Loucy (cell line): ENCODE measurements around the gene PDIA4.

ENCODE experiments used
- CTCF ChIP-seq: fragments of 200-600 bp; sonication (generic); conservative IDR thresholded peaks from 2 replicates; pipeline ENCODE4 v1.5.1; 2014; ENCODE audit warnings: mild to moderate bottlenecking, antibody characterized with exemption, low read length
- EZH2phosphoT487 ChIP-seq: fragments of 200-600 bp; IDR thresholded peaks from 2 replicates; pipeline ENCODE4 v1.6.1; 2018; ENCODE audit warnings: antibody characterized with exemption, mild to moderate bottlenecking, moderate library complexity, borderline replicate concordance

- TF ChIP-seq EZH2phosphoT487, result no peak
- TF ChIP-seq CTCF, result no peak
Measured at GRCh38 chr7:149023662-149024061, 4.6 kb downstream of the PDIA4 start.
